Calu3 (cell line): ENCODE data around the gene SMPX. TPM values are rescaled to one million over a fixed set of nuclear protein-coding genes. Genes with fewer than 3 reads are reported as not detected.

ENCODE experiments used
- BruUV-seq: library from RNA; stranded (reverse); fragments of 400-500 nt; replicated peaks from 2 replicates; lab custom pipeline; 2021; lab: Mats Ljungman, UMichigan
- CTCF ChIA-PET: fragments of 300-600 bp; sonication (Branson Sonifier 250); formaldehyde crosslinking; loops from one replicate; lab custom pipeline; 2022; ENCODE audit warnings: antibody characterized with exemption; lab: Charles Lee
- DNase-seq: peaks from one replicate; pipeline ENCODE4 v3.0.0; 2022
- H3K27ac Mint-ChIP-seq: one replicate; pipeline ENCODE4 v1.8.0; 2022; ENCODE audit warnings: mixed read lengths; ENCODE audit not compliant: unreplicated experiment
- H3K27me3 Mint-ChIP-seq: one replicate; pipeline ENCODE4 v1.8.0; 2022; ENCODE audit warnings: mixed read lengths; ENCODE audit not compliant: unreplicated experiment
- H3K36me3 Mint-ChIP-seq: one replicate; pipeline ENCODE4 v1.8.0; 2022; ENCODE audit warnings: mild to moderate bottlenecking, moderate library complexity, mixed read lengths; ENCODE audit not compliant: insufficient read depth, unreplicated experiment
- H3K4me1 Mint-ChIP-seq: one replicate; pipeline ENCODE4 v1.8.0; 2022; ENCODE audit warnings: mild to moderate bottlenecking, low read depth, mixed read lengths; ENCODE audit not compliant: unreplicated experiment
- H3K4me3 Mint-ChIP-seq: one replicate; pipeline ENCODE4 v1.8.0; 2022; ENCODE audit warnings: mild to moderate bottlenecking, low read depth, moderate library complexity, mixed read lengths; ENCODE audit not compliant: unreplicated experiment
- H3K9me3 Mint-ChIP-seq: one replicate; pipeline ENCODE4 v1.8.0; 2022; ENCODE audit warnings: low read depth, mixed read lengths; ENCODE audit not compliant: unreplicated experiment
- CTCF ChIP-seq: fragments of 200-600 bp; IDR thresholded peaks from one replicate; pipeline ENCODE4 v1.8.0; 2022; ENCODE audit warnings: antibody characterized with exemption; ENCODE audit not compliant: unreplicated experiment
- intact Hi-C: fragments of 100-400 bp; cut with micrococcal nuclease; formaldehyde crosslinking; loops from one replicate; pipeline ENCODE4 v1.10.0; 2022; ENCODE audit not compliant: unreplicated experiment
- total RNA-seq: library from RNA; stranded (reverse); gene quantifications from 2 replicates; pipeline ENCODE4 v1.2.3, GENCODE V29; 2022

Gene SMPX
- total RNA-seq, 1 experiment from 2014 or later = not detected

- intact Hi-C loops = no loop called here
- H3K4me1 Mint-ChIP-seq = peaks cover 65% of the 10 kb centered on the region
- H3K36me3 Mint-ChIP-seq = peaks cover 8% of the 10 kb centered on the region
- CTCF ChIA-PET = no interaction called here
- BruUV-seq = no TSS peak
- no peak for TF ChIP-seq CTCF
- no peaks in the 10 kb centered on the region for H3K9me3 Mint-ChIP-seq
- no peak for DNase-seq
- H3K27me3 Mint-ChIP-seq = no peaks in the 10 kb centered on the region
- no peak overlapping the region for H3K4me3 Mint-ChIP-seq
- peak overlapping the region; percentile 95 for H3K27ac Mint-ChIP-seq
These were observed 42.4 kb upstream of the SMPX start for GRCh38 chrX:21800344-21800770.

DNA sequence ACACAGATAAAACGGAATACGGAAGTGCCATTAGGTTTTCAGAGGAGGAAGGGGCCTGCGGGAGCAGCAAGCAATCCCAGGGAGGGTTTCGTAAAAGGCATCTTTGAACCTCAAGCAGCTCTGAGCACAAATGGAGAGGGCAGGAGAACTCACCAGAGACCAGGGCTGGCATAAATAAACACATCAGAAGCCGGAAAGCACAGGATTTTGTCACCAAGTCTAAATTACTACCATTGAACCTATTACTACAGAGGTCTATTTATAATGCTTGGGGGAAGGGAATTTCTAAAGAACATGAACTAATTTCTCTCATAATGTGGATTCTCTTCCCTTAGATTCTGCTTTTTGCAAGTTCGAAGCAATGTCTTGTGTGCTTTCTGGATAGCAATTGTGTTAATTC lies 41.9 kb upstream of the SMPX start:
- peak overlapping the region; percentile 28 for H3K4me3 Mint-ChIP-seq
- peak overlapping the region; percentile 95 for H3K27ac Mint-ChIP-seq
- H3K4me1 Mint-ChIP-seq = peaks cover 65% of the 10 kb centered on the region
- TF ChIP-seq CTCF = no peak
- no peaks in the 10 kb centered on the region for H3K9me3 Mint-ChIP-seq
- CTCF ChIA-PET = no interaction called here
- H3K36me3 Mint-ChIP-seq = peaks cover 8% of the 10 kb centered on the region
- intact Hi-C loops = loop anchor here (5.0 kb wide), 2 partner anchors 43 to 143 kb away; partner anchors contain the start of gene SMS
- H3K27me3 Mint-ChIP-seq = no peaks in the 10 kb centered on the region
- no peak for DNase-seq
- BruUV-seq = no TSS peak

DNA sequence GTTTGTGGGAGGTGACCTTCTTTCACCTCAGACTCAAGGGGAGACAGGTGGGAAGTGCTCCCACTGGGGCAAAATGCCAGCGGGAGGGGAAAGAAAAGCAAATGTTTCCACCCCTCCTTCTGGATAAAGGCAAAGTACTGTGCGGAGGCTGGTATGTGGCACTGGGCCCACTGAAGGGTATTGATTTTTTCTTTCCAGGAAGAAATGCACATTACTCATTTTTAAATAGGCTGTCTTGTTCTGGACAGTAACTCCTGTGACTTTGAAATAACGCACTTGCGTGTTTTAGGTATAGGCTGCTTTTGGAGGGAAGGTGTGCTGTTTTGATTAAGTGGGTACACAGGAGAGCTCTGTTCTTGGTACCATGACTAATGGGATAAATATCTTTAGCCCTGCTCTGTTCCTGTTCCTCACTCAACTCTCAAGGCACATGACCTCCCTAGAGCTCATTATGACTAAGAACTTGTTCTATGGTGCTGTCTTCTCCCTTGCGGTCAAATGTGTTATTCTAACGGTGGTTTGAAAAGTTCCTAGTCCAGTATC lies 40.8 kb upstream of the SMPX start:
- peak; percentile 81 for DNase-seq
- BruUV-seq = no TSS peak
- Mint-ChIP-seq H3K36me3 (peaks cover 8% of the 10 kb centered on the region), H3K27ac (peak overlapping the region; percentile 95), H3K4me1 (peaks cover 65% of the 10 kb centered on the region), H3K9me3 (no peaks in the 10 kb centered on the region), H3K4me3 (peak overlapping the region; percentile 28), H3K27me3 (no peaks in the 10 kb centered on the region)
- TF ChIP-seq CTCF = no peak
- intact Hi-C loops = loop anchor here (5.0 kb wide), 2 partner anchors 44 to 144 kb away; partner anchors contain the start of gene SMS
- CTCF ChIA-PET = interaction anchor here (0.6 to 1.4 kb wide), 6 partner anchors 10 to 1427 kb away, joined by 3 to 5 read pairs (median 3); no protein-coding TSS in a partner anchor

DNA sequence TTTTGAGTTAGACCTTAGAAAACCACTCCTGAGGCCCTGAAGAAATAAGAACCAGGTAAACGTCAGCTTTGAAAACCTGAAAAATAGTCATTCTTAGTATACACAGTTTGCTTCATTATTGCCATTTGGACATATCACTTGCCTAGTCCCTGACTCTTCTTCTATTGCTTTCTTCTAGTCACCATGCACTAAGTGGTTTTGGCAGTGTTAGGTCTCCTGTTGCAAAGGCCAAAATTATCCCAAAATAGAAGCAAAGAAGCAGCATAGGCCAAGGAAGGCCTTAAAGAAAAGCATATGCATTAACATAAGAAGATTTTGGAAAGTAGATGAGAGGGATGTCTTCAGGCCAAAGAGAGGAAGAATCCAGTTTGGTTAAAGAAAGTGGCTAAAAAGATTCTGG lies 24.1 kb upstream of the SMPX start:
- no peak for TF ChIP-seq CTCF
- no TSS peak for BruUV-seq
- Mint-ChIP-seq H3K4me3 (no peak overlapping the region), H3K4me1 (no peaks in the 10 kb centered on the region), H3K36me3 (no peaks in the 10 kb centered on the region), H3K27ac (no peak overlapping the region), H3K9me3 (no peaks in the 10 kb centered on the region), H3K27me3 (no peaks in the 10 kb centered on the region)
- no peak for DNase-seq
- CTCF ChIA-PET = no interaction called here
- intact Hi-C loops = no loop called here
